ENCODE measurements around the gene SUPV3L1. TPM values are rescaled to one million over a fixed set of nuclear protein-coding genes. Genes with fewer than 3 reads are reported as not detected.

SUPV3L1 gene
- total RNA-seq, 4 donors from 2014 or later: 29.7 to 38.8 (median 32.2) TPM

- Histone ChIP-seq H3K27me3 (no peaks in the 10 kb centered on the region), H3K27ac (no peak overlapping the region), H3K36me3 (peaks cover 0 to 9% of the 10 kb centered on the region in 2 donors), H3K9me3 (no peaks in the 10 kb centered on the region), H3K4me3 (no peak overlapping the region), H3K4me1 (peaks cover 10 to 11% of the 10 kb centered on the region in 2 donors)
- DNase-seq: no peak
- in situ Hi-C loops (cut with MboI; ENCODE audit: low sequenced_read_pairs in 4 of 4) (loop anchor here in 2 of 4 donors (10.0 to 25.0 kb wide), 2 partner anchors 52 to 415 kb away; partner anchors contain the start of gene VPS26A (in 1 of the 2)), intact Hi-C loops (cut with DNase I; ENCODE audit: low total_unique reads) (loop anchor here (5.0 kb wide), 1 partner anchor 650 kb away; the partner anchor contains the start of gene SLC25A16)
- no peak for ATAC-seq
- TF ChIP-seq POLR2A (IDR thresholded peaks at IDR 0.05): no peak
- no peak for TF ChIP-seq CTCF (IDR thresholded peaks at IDR 0.05 in 4 of 5, conservative IDR thresholded peaks at IDR 0.05 in 1 of 5)
Measured at GRCh38 chr10:69176823-69177222, 3.2 kb upstream of the SUPV3L1 start.

- no peaks in the 10 kb centered on the region for H3K36me3 ChIP-seq
- intact Hi-C loops (cut with DNase I; ENCODE audit: low total_unique reads): loop anchor here (5.0 kb wide), 1 partner anchor 652 kb away; the partner anchor contains the start of gene SLC25A16
- peak overlapping the region; percentile 77 to 100 (median 95) for H3K4me3 ChIP-seq
- H3K9me3 ChIP-seq: no peaks in the 10 kb centered on the region
- in situ Hi-C loops (cut with MboI; ENCODE audit: low sequenced_read_pairs in 4 of 4): loop anchor here in 2 of 4 donors (10.0 to 25.0 kb wide), 2 partner anchors 54 to 417 kb away; partner anchors contain the start of gene VPS26A (in 1 of the 2)
- peak in 1 of 2 donors; percentile 15 for DNase-seq
- no peak for TF ChIP-seq POLR2A (IDR thresholded peaks at IDR 0.05)
- no peak for TF ChIP-seq CTCF (IDR thresholded peaks at IDR 0.05 in 4 of 5, conservative IDR thresholded peaks at IDR 0.05 in 1 of 5)
- no peaks in the 10 kb centered on the region for H3K27me3 ChIP-seq
- H3K27ac ChIP-seq: peak overlapping the region; percentile 87 to 98 (median 92)
- H3K4me1 ChIP-seq: peaks cover 27 to 33% of the 10 kb centered on the region in 2 donors
- ATAC-seq: peak; percentile 2 to 33
Measured at GRCh38 chr10:69179089-69179742, 818 bp upstream of the SUPV3L1 start.

- TF ChIP-seq CTCF (IDR thresholded peaks at IDR 0.05 in 4 of 5, conservative IDR thresholded peaks at IDR 0.05 in 1 of 5): no peak
- TF ChIP-seq POLR2A (IDR thresholded peaks at IDR 0.05): no peak
- H3K27me3 ChIP-seq: no peaks in the 10 kb centered on the region
- no peaks in the 10 kb centered on the region for H3K9me3 ChIP-seq
- ATAC-seq (no peak), DNase-seq (no peak)
- H3K27ac ChIP-seq: peak overlapping the region; percentile 87 to 98 (median 92)
- intact Hi-C loops (cut with DNase I; ENCODE audit: low total_unique reads) (loop anchor here (1.0 to 5.0 kb wide), 3 partner anchors 56 to 459 kb away; partner anchors contain the start of genes CCAR1 and VPS26A), in situ Hi-C loops (cut with MboI; ENCODE audit: low sequenced_read_pairs in 4 of 4) (loop anchor here in 2 of 4 donors (10.0 to 25.0 kb wide), 2 partner anchors 196 to 418 kb away; partner anchors contain the start of gene KIFBP (in 1 of the 2))
- H3K36me3 ChIP-seq: no peaks in the 10 kb centered on the region
- H3K4me1 ChIP-seq: peaks cover 27 to 33% of the 10 kb centered on the region in 2 donors
- H3K4me3 ChIP-seq: peak overlapping the region; percentile 77 to 100 (median 95)
Measured at GRCh38 chr10:69180525-69181204, 631 bp downstream of the SUPV3L1 start.

- Histone ChIP-seq H3K4me3 (peak overlapping the region; percentile 77 to 100 (median 95)), H3K27ac (peak overlapping the region in 3 of 4 donors; percentile 87 to 95 (median 89)), H3K9me3 (no peaks in the 10 kb centered on the region), H3K4me1 (peaks cover 27 to 33% of the 10 kb centered on the region in 2 donors), H3K27me3 (no peaks in the 10 kb centered on the region), H3K36me3 (peaks cover 0 to 6% of the 10 kb centered on the region in 2 donors)
- TF ChIP-seq CTCF (IDR thresholded peaks at IDR 0.05 in 4 of 5, conservative IDR thresholded peaks at IDR 0.05 in 1 of 5): no peak
- TF ChIP-seq POLR2A (IDR thresholded peaks at IDR 0.05): no peak
- DNase-seq (no peak), ATAC-seq (no peak)
- in situ Hi-C loops (cut with MboI; ENCODE audit: low sequenced_read_pairs in 4 of 4): loop anchor here in 2 of 4 donors (10.0 to 25.0 kb wide), 2 partner anchors 197 to 419 kb away; partner anchors contain the start of gene KIFBP (in 1 of the 2)
- intact Hi-C loops (cut with DNase I; ENCODE audit: low total_unique reads): loop anchor here (5.0 kb wide), 1 partner anchor 184 kb away; no protein-coding TSS in a partner anchor
Measured at GRCh38 chr10:69181433-69181832, 1.4 kb downstream of the SUPV3L1 start.
